SK-N-MC (cell line): ENCODE measurements around the gene EXOC5.

ENCODE experiments used
- DNase-seq: peaks from one replicate; pipeline ENCODE4 v3.0.0-alpha.2; 2011; ENCODE audit warnings: low read depth, low spot score
- H3K27ac ChIP-seq: fragments of 200-600 bp; sonication (generic); 2 replicates; pipeline ENCODE4 v1.5.1; 2016; ENCODE audit warnings: mixed run types
- H3K36me3 ChIP-seq: fragments of 200-600 bp; sonication (generic); 2 replicates; pipeline ENCODE4 v1.6.1; 2017; ENCODE audit warnings: antibody characterized with exemption, low read length, mixed read lengths; ENCODE audit not compliant: insufficient read depth
- H3K4me3 ChIP-seq: fragments of 200-600 bp; sonication (generic); 2 replicates; pipeline ENCODE4 v1.5.1; 2016
- H3K9ac ChIP-seq: fragments of 200-600 bp; sonication (generic); 2 replicates; pipeline ENCODE4 v1.8.0; 2017; ENCODE audit warnings: mixed run types, mixed read lengths; ENCODE audit not compliant: insufficient read length
- H3K9me3 ChIP-seq: fragments of 200-600 bp; sonication (generic); 2 replicates; pipeline ENCODE4 v1.6.1; 2017; ENCODE audit warnings: low read depth, mild to moderate bottlenecking, antibody characterized with exemption, low read length, moderate library complexity, mixed read lengths
- EZH2 ChIP-seq: fragments of 200-600 bp; sonication (generic); IDR thresholded peaks from one replicate; pipeline ENCODE4 v1.6.1; 2017; ENCODE audit warnings: antibody characterized with exemption
- FOXP2 ChIP-seq: optimal IDR thresholded peaks from 2 replicates; pipeline ENCODE3; 2011; ENCODE audit warnings: mild to moderate bottlenecking, moderate library complexity; ENCODE audit not compliant: insufficient read depth; ENCODE audit errors: extremely low read length, control extremely low read depth
- POLR2AphosphoS5 ChIP-seq: IDR thresholded peaks from 2 replicates; pipeline ENCODE4 v1.6.1; 2012; ENCODE audit warnings: mild to moderate bottlenecking, low read depth, low read length, borderline replicate concordance

The EXOC5 gene

GRCh38 chr14:57153286-57153685 is 115.4 kb downstream of the EXOC5 start:
- DNase-seq, result no peak
- no peak for TF ChIP-seq FOXP2
- no peak for TF ChIP-seq EZH2
- no peak for TF ChIP-seq POLR2AphosphoS5
- Histone ChIP-seq H3K9ac (no peak overlapping the region), H3K27ac (no peak overlapping the region), H3K4me3 (no peak overlapping the region), H3K36me3 (no peaks in the 10 kb centered on the region), H3K9me3 (no peaks in the 10 kb centered on the region)
